GM21529 (cell line): Measurements from ENCODE around the gene ATP10B.
"Not testable (repeated sequence)": the region's sequence is repeated elsewhere in the genome, so short reads cannot be mapped to it uniquely, and the experiment has no call there.

ENCODE experiments used
- ATAC-seq: cut with Tn5 transposase; IDR thresholded peaks from one replicate; pipeline ENCODE4 v1.9.1; 2021; ENCODE audit not compliant: unreplicated experiment

The ATP10B gene

GRCh38 chr5:160833806-160834205 is 18.2 kb downstream of the ATP10B start:
- no peak for ATAC-seq

GRCh38 chr5:160831801-160832200 is 20.2 kb downstream of the ATP10B start:
- ATAC-seq: no peak

GRCh38 chr5:160824301-160825001 is 27.6 kb downstream of the ATP10B start:
- no peak for ATAC-seq

- ATAC-seq: not testable (repeated sequence)
These were observed 39.0 kb downstream of the ATP10B start for GRCh38 chr5:160812996-160813395.

- no peak for ATAC-seq
These were observed 46.6 kb downstream of the ATP10B start for GRCh38 chr5:160805376-160805775.

GRCh38 chr5:160802592-160802991 is 49.4 kb downstream of the ATP10B start:
- ATAC-seq: no peak

GRCh38 chr5:160800375-160801275 is 51.4 kb downstream of the ATP10B start:
- no peak for ATAC-seq

- peak; percentile 83 for ATAC-seq
These were observed 52.8 kb downstream of the ATP10B start for GRCh38 chr5:160799184-160799583.

GRCh38 chr5:160797020-160797419 is 55.0 kb downstream of the ATP10B start:
- ATAC-seq: no peak

GRCh38 chr5:160793530-160793899 is 58.5 kb downstream of the ATP10B start:
- no peak for ATAC-seq

- no peak for ATAC-seq
These were observed 59.1 kb downstream of the ATP10B start for GRCh38 chr5:160792732-160793529.

GRCh38 chr5:160792281-160792680 is 59.7 kb downstream of the ATP10B start:
- no peak for ATAC-seq

GRCh38 chr5:160789219-160789859 is 62.7 kb downstream of the ATP10B start:
- no peak for ATAC-seq

- no peak for ATAC-seq
These were observed 63.8 kb downstream of the ATP10B start for GRCh38 chr5:160788102-160788660.

GRCh38 chr5:160787240-160787639 is 64.8 kb downstream of the ATP10B start:
- peak; percentile 85 for ATAC-seq

GRCh38 chr5:160774666-160775315 is 77.2 kb downstream of the ATP10B start:
- no peak for ATAC-seq

- no peak for ATAC-seq
These were observed 78.2 kb downstream of the ATP10B start for GRCh38 chr5:160773646-160774410.

GRCh38 chr5:160772854-160773253 is 79.2 kb downstream of the ATP10B start:
- no peak for ATAC-seq

GRCh38 chr5:160770718-160771117 is 81.3 kb downstream of the ATP10B start:
- no peak for ATAC-seq
